ENCODE data around the gene MPG. TPM values are rescaled to one million over a fixed set of nuclear protein-coding genes. Genes with fewer than 3 reads are reported as not detected.

Gene MPG
- total and polyA plus RNA-seq, 2 experiments from 2014 or later = 38.0 to 91.1 TPM

DNA sequence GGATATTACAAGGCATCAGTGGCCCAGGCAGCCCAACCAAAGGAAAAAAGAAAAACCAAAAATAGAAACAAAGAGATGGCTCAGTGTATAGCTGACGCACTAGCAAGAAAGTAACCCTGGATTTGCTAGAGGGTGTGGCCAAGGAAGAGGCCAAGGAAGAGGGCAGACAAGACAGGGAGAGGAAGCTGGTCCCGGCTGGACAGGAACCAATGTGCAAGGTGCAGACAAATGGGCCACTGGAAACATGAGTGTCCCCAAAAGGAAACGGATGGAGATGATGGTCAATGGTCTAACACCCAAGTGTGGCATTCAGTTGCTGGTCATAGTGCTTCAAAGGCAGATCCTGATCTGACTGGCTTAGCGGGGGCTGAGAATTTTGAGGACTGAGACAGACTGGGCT is 35.3 kb upstream of the MPG start:
- peak overlapping the region; percentile 14; the same call in 1 of the 2 replicates for H3K27ac Mint-ChIP-seq
- Histone ChIP-seq H3K9me2 (ENCODE audit: insufficient read depth) (no peaks in the 10 kb centered on the region), H3K27me3 (ENCODE audit: insufficient read depth) (no peaks in the 10 kb centered on the region), H3F3A (replicated peaks; ENCODE audit: low read depth) (0 out of 2 replicates have a peak, but pooled peaks cover 11% of the 10 kb centered on the region), H4K20me1 (replicated peaks; ENCODE audit: insufficient read depth) (peaks cover 5% of the 10 kb centered on the region), H3K4me1 (ENCODE audit: insufficient read depth) (no peaks in the 10 kb centered on the region), H3K36me3 (ENCODE audit: insufficient read depth) (peaks cover 37% of the 10 kb centered on the region), H3K4me2 (no peak overlapping the region), H2AFZ (no peak overlapping the region), H3K79me2 (replicated peaks; ENCODE audit: insufficient read depth) (peaks cover 11% of the 10 kb centered on the region), H3K4me3 (no peak overlapping the region), H3K27ac (ENCODE audit: low read depth) (no peak overlapping the region)
- ATAC-seq (no peak), DNase-seq (ENCODE audit: low spot score) (no peak)
- H3K4me3 Mint-ChIP-seq = no peak overlapping the region
- peaks cover 2% of the 10 kb centered on the region for H3K27me3 Mint-ChIP-seq (ENCODE audit: insufficient read depth, low read depth, poor library complexity)
- H3K9me3 Mint-ChIP-seq = no peaks in the 10 kb centered on the region
- no peak for TF ChIP-seq ZNF114 (CRISPR knock-in tag; IDR thresholded peaks at IDR 0.05)
- TF ChIP-seq JUNB (IDR thresholded peaks at IDR 0.05; ENCODE audit: unreplicated experiment) = no peak
- TF ChIP-seq CREB1 (CRISPR knock-in tag; IDR thresholded peaks at IDR 0.05; ENCODE audit: low read depth) = no peak
- TF ChIP-seq, protein P1, sequence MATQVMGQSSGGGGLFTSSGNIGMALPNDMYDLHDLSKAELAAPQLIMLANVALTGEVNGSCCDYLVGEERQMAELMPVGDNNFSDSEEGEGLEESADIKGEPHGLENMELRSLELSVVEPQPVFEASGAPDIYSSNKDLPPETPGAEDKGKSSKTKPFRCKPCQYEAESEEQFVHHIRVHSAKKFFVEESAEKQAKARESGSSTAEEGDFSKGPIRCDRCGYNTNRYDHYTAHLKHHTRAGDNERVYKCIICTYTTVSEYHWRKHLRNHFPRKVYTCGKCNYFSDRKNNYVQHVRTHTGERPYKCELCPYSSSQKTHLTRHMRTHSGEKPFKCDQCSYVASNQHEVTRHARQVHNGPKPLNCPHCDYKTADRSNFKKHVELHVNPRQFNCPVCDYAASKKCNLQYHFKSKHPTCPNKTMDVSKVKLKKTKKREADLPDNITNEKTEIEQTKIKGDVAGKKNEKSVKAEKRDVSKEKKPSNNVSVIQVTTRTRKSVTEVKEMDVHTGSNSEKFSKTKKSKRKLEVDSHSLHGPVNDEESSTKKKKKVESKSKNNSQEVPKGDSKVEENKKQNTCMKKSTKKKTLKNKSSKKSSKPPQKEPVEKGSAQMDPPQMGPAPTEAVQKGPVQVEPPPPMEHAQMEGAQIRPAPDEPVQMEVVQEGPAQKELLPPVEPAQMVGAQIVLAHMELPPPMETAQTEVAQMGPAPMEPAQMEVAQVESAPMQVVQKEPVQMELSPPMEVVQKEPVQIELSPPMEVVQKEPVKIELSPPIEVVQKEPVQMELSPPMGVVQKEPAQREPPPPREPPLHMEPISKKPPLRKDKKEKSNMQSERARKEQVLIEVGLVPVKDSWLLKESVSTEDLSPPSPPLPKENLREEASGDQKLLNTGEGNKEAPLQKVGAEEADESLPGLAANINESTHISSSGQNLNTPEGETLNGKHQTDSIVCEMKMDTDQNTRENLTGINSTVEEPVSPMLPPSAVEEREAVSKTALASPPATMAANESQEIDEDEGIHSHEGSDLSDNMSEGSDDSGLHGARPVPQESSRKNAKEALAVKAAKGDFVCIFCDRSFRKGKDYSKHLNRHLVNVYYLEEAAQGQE (IDR thresholded peaks at IDR 0.05; ENCODE audit: unreplicated experiment) = no peak
- no peak for TF ChIP-seq EZH2 (IDR thresholded peaks at IDR 0.05; ENCODE audit: low read depth, unreplicated experiment)
- 0 out of 3 replicates have a peak, but pooled peaks cover 2% of the 10 kb centered on the region for H3K4me1 Mint-ChIP-seq
- peaks cover 71% of the 10 kb centered on the region for H3K36me3 Mint-ChIP-seq (ENCODE audit: low read depth)

DNA sequence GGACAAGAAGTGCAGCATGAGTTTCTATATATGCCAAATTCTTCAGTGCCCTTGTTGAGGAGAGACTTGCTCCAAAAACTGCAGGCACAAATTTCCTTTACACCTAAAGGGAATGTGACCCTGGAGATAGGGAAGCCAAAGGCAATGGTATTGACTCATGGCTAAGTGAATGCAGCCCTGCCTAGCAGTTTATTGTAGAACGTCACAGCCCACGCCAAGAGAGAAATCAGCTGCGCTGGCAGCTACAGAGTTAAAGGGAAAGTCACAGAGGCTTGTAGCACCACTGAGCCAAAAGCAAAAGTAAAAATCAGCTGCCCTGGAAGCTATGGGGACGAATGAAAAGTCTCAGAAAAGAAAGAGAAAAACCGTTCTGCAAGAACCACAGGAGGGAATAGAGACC is 34.7 kb upstream of the MPG start:
- Mint-ChIP-seq H3K36me3 (ENCODE audit: low read depth) (peaks cover 71% of the 10 kb centered on the region), H3K27me3 (ENCODE audit: insufficient read depth, low read depth, poor library complexity) (no peaks in the 10 kb centered on the region), H3K4me1 (0 out of 3 replicates have a peak, but pooled peaks cover 2% of the 10 kb centered on the region), H3K9me3 (no peaks in the 10 kb centered on the region), H3K27ac (no peak overlapping the region), H3K4me3 (no peak overlapping the region)
- H2AFZ ChIP-seq = no peak overlapping the region
- H3K27ac ChIP-seq (ENCODE audit: low read depth) = no peak overlapping the region
- H3K9me2 ChIP-seq (ENCODE audit: insufficient read depth) = no peaks in the 10 kb centered on the region
- H3K27me3 ChIP-seq (ENCODE audit: insufficient read depth) = no peaks in the 10 kb centered on the region
- H3F3A ChIP-seq (replicated peaks; ENCODE audit: low read depth) = 0 out of 2 replicates have a peak, but pooled peaks cover 11% of the 10 kb centered on the region
- H3K4me2 ChIP-seq = no peak overlapping the region
- H3K36me3 ChIP-seq (ENCODE audit: insufficient read depth) = peaks cover 41% of the 10 kb centered on the region
- ATAC-seq (no peak), DNase-seq (ENCODE audit: low spot score) (no peak)
- peaks cover 11% of the 10 kb centered on the region for H3K79me2 ChIP-seq (replicated peaks; ENCODE audit: insufficient read depth)
- H4K20me1 ChIP-seq (replicated peaks; ENCODE audit: insufficient read depth) = peaks cover 9% of the 10 kb centered on the region
- H3K4me1 ChIP-seq (ENCODE audit: insufficient read depth) = no peaks in the 10 kb centered on the region
- no peak overlapping the region for H3K4me3 ChIP-seq
- TF ChIP-seq POLR2AphosphoS5 (IDR thresholded peaks at IDR 0.05; ENCODE audit: low read depth) (no peak), ZNF114 (CRISPR knock-in tag; IDR thresholded peaks at IDR 0.05) (no peak), EZH2 (IDR thresholded peaks at IDR 0.05; ENCODE audit: low read depth, unreplicated experiment) (no peak), CREB1 (CRISPR knock-in tag; IDR thresholded peaks at IDR 0.05; ENCODE audit: low read depth) (no peak), EZH2phosphoT487 (IDR thresholded peaks at IDR 0.05; ENCODE audit: unreplicated experiment) (no peak)
- TF ChIP-seq, protein P1 (IDR thresholded peaks at IDR 0.05; ENCODE audit: unreplicated experiment) = no peak
- TF ChIP-seq, protein P2, sequence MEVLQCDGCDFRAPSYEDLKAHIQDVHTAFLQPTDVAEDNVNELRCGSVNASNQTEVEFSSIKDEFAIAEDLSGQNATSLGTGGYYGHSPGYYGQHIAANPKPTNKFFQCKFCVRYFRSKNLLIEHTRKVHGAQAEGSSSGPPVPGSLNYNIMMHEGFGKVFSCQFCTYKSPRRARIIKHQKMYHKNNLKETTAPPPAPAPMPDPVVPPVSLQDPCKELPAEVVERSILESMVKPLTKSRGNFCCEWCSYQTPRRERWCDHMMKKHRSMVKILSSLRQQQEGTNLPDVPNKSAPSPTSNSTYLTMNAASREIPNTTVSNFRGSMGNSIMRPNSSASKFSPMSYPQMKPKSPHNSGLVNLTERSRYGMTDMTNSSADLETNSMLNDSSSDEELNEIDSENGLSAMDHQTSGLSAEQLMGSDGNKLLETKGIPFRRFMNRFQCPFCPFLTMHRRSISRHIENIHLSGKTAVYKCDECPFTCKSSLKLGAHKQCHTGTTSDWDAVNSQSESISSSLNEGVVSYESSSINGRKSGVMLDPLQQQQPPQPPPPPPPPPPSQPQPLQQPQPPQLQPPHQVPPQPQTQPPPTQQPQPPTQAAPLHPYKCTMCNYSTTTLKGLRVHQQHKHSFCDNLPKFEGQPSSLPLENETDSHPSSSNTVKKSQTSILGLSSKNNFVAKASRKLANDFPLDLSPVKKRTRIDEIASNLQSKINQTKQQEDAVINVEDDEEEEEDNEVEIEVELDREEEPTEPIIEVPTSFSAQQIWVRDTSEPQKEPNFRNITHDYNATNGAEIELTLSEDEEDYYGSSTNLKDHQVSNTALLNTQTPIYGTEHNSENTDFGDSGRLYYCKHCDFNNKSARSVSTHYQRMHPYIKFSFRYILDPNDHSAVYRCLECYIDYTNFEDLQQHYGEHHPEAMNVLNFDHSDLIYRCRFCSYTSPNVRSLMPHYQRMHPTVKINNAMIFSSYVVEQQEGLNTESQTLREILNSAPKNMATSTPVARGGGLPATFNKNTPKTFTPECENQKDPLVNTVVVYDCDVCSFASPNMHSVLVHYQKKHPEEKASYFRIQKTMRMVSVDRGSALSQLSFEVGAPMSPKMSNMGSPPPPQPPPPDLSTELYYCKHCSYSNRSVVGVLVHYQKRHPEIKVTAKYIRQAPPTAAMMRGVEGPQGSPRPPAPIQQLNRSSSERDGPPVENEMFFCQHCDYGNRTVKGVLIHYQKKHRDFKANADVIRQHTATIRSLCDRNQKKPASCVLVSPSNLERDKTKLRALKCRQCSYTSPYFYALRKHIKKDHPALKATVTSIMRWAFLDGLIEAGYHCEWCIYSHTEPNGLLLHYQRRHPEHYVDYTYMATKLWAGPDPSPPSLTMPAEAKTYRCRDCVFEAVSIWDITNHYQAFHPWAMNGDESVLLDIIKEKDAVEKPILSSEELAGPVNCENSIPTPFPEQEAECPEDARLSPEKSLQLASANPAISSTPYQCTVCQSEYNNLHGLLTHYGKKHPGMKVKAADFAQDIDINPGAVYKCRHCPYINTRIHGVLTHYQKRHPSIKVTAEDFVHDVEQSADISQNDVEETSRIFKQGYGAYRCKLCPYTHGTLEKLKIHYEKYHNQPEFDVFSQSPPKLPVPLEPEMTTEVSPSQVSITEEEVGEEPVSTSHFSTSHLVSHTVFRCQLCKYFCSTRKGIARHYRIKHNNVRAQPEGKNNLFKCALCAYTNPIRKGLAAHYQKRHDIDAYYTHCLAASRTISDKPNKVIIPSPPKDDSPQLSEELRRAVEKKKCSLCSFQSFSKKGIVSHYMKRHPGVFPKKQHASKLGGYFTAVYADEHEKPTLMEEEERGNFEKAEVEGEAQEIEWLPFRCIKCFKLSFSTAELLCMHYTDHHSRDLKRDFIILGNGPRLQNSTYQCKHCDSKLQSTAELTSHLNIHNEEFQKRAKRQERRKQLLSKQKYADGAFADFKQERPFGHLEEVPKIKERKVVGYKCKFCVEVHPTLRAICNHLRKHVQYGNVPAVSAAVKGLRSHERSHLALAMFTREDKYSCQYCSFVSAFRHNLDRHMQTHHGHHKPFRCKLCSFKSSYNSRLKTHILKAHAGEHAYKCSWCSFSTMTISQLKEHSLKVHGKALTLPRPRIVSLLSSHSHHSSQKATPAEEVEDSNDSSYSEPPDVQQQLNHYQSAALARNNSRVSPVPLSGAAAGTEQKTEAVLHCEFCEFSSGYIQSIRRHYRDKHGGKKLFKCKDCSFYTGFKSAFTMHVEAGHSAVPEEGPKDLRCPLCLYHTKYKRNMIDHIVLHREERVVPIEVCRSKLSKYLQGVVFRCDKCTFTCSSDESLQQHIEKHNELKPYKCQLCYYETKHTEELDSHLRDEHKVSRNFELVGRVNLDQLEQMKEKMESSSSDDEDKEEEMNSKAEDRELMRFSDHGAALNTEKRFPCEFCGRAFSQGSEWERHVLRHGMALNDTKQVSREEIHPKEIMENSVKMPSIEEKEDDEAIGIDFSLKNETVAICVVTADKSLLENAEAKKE (CRISPR knock-in tag; IDR thresholded peaks at IDR 0.05) = no peak

Measured in GM23338 (cell line).